HepG2 (cell line): ENCODE data around the gene RHBDD1. TPM values are rescaled to one million over a fixed set of nuclear protein-coding genes. Genes with fewer than 3 reads are reported as not detected.
A peak's percentile ranks its signal among the peaks of the same experiment; 100 is the strongest.

Experiments
- BRCA1 ChIP-seq: sonication (generic); formaldehyde crosslinking; IDR thresholded peaks from 2 replicates; pipeline ENCODE4 v1.4.0; 2020; ENCODE audit warnings: missing genetic modification reagents
- CEBPB ChIP-seq: IDR thresholded peaks from 2 replicates; pipeline ENCODE4 v1.6.1; 2011; ENCODE audit warnings: low read depth, low read length, improper control_type of control experiment, borderline replicate concordance
- HDAC6 ChIP-seq: fragments of 200-600 bp; sonication (generic); IDR thresholded peaks from 2 replicates; pipeline ENCODE4 v1.7.0; 2017; ENCODE audit warnings: mild to moderate bottlenecking, antibody characterized with exemption, low read length, low read depth
- MED13 ChIP-seq: sonication (generic); formaldehyde crosslinking; IDR thresholded peaks from 2 replicates; pipeline ENCODE4 v1.5.0; 2020; ENCODE audit warnings: missing genetic modification reagents
- ZNF251 ChIP-seq: sonication (generic); formaldehyde crosslinking; IDR thresholded peaks from 2 replicates; pipeline ENCODE4 v1.9.0; 2021; ENCODE audit warnings: mild to moderate bottlenecking, missing genetic modification reagents
- polyA plus RNA-seq, 8 experiments: library from polyadenylated mRNA; depleted of rRNA in 3 of 8; stranded (reverse) in 7 of 8; unstranded in 1 of 8; fragments of >200 nt; fragmentation: Illumina TruSeq in 4 of 8; extraction: Trizol in 4 of 8; gene quantifications; 2 replicates each; pipeline versions ENCODE4 v1.2.1 to v1.2.3, GENCODE V29; 2011 to 2016; ENCODE audit warnings: low read depth in 4 of 8, missing spikeins in 1 of 8, mixed read lengths in 1 of 8; ENCODE audit not compliant: insufficient read depth in 1 of 8
- total RNA-seq, 5 experiments: library from RNA; depleted of rRNA; stranded (reverse); fragments of >200 nt; fragmentation: Illumina TruSeq; extraction: Trizol; gene quantifications; 2 replicates each; pipeline ENCODE4 v1.2.3, GENCODE V29; 2016; ENCODE audit warnings: low read depth in 1 of 5
- TF ChIP-seq, protein P1 (sequence below): sonication (generic); formaldehyde crosslinking; IDR thresholded peaks from one replicate; pipeline ENCODE4 v1.5.1; 2020; ENCODE audit warnings: mild to moderate bottlenecking, missing genetic modification reagents; ENCODE audit errors: not compliant biosample characterization
- TF ChIP-seq, protein P2 (sequence below): sonication (generic); formaldehyde crosslinking; IDR thresholded peaks from 2 replicates; pipeline ENCODE4 v1.8.0; 2022; ENCODE audit warnings: low read depth, missing genetic modification reagents
- TF ChIP-seq, protein P3 (sequence below): sonication (generic); formaldehyde crosslinking; IDR thresholded peaks from 2 replicates; pipeline ENCODE4 v1.4.0; 2020; ENCODE audit warnings: missing genetic modification reagents
- TF ChIP-seq, protein P4 (sequence below): sonication (generic); formaldehyde crosslinking; IDR thresholded peaks from 2 replicates; pipeline ENCODE4 v1.4.0; 2020; ENCODE audit warnings: mild to moderate bottlenecking, missing genetic modification reagents

The RHBDD1 gene
- total and polyA plus RNA-seq, 2 of the 13 experiments (the other 11 are each of a cell fraction or from before 2014, with no cell fraction given) = 8.2 to 9.5 TPM

DNA sequence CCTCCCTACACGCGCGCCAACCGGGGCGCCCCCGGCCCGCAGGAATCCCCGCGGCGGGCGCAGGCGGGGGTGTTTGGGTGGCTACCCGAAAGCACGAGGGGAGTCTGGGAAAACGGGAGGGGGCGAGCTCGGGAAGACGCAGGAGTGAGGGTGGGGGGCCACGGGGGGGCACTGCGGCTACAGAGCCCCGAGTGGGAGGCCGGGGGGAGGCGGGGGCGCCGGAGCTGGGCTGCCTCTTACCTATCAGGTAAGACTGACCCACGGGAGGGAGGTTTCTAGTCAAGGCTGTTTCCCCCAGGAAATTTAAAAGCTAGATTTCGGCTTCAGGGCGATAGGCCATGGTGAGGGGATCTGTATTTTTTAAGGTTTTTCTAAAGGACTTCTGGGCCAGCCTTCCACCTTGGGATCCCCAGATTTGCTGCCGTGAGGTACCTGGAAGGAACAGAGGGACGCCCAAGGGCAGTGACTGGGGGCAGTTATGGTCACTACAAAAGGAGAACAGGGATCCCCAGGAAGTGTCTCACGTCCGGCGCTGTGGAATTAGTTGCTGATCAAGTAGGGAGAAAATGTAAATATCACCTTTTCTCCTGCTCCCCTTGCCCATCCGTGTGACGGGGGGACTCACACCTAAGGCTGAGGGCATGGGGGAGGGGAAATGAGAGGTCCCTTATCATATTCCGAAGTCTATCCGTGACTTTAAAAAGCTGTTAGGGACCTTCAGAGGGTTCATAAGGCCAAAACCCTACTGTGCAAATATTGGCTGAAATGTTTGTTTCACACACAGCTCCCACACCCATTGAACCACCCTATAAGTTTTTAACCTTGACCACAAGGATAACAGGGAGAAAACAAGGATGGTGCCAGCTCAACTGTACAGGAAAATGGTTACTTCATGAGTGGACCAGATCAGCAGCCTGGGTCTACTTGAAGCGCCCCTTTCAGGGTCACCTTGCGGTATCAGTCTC lies 35.6 kb upstream of the RHBDD1 start (continued):
- TF ChIP-seq, protein P1, sequence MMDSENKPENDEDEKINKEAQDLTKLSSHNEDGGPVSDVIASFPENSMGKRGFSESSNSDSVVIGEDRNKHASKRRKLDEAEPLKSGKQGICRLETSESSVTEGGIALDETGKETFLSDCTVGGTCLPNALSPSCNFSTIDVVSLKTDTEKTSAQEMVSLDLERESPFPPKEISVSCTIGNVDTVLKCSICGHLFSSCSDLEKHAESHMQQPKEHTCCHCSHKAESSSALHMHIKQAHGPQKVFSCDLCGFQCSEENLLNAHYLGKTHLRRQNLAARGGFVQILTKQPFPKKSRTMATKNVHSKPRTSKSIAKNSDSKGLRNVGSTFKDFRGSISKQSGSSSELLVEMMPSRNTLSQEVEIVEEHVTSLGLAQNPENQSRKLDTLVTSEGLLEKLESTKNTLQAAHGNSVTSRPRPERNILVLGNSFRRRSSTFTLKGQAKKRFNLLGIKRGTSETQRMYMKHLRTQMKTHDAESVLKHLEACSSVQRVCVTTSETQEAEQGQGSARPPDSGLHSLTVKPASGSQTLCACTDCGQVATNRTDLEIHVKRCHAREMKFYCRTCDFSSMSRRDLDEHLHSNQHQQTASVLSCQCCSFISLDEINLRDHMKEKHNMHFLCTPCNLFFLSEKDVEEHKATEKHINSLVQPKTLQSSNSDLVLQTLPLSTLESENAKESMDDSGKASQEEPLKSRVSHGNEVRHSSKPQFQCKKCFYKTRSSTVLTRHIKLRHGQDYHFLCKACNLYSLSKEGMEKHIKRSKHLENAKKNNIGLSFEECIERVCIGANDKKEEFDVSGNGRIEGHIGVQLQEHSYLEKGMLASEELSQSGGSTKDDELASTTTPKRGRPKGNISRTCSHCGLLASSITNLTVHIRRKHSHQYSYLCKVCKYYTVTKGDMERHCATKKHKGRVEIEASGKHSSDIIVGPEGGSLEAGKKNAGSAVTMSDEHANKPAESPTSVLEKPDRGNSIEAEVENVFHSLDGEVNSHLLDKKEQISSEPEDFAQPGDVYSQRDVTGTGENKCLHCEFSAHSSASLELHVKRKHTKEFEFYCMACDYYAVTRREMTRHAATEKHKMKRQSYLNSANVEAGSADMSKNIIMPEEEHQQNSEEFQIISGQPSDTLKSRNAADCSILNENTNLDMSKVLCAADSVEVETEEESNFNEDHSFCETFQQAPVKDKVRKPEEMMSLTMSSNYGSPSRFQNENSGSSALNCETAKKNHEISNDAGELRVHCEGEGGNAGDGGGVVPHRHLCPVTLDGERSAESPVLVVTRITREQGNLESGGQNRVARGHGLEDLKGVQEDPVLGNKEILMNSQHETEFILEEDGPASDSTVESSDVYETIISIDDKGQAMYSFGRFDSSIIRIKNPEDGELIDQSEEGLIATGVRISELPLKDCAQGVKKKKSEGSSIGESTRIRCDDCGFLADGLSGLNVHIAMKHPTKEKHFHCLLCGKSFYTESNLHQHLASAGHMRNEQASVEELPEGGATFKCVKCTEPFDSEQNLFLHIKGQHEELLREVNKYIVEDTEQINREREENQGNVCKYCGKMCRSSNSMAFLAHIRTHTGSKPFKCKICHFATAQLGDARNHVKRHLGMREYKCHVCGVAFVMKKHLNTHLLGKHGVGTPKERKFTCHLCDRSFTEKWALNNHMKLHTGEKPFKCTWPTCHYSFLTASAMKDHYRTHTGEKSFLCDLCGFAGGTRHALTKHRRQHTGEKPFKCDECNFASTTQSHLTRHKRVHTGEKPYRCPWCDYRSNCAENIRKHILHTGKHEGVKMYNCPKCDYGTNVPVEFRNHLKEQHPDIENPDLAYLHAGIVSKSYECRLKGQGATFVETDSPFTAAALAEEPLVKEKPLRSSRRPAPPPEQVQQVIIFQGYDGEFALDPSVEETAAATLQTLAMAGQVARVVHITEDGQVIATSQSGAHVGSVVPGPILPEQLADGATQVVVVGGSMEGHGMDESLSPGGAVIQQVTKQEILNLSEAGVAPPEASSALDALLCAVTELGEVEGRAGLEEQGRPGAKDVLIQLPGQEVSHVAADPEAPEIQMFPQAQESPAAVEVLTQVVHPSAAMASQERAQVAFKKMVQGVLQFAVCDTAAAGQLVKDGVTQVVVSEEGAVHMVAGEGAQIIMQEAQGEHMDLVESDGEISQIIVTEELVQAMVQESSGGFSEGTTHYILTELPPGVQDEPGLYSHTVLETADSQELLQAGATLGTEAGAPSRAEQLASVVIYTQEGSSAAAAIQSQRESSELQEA (CRISPR knock-in tag) = peak; percentile 47
- TF ChIP-seq HDAC6 (no peak), ZNF251 (CRISPR knock-in tag) (no peak), MED13 (CRISPR knock-in tag) (peak; percentile 89), BRCA1 (CRISPR knock-in tag) (no peak; the same call in 1 of the 2 replicates), CEBPB (no peak)
- TF ChIP-seq, protein P2, sequence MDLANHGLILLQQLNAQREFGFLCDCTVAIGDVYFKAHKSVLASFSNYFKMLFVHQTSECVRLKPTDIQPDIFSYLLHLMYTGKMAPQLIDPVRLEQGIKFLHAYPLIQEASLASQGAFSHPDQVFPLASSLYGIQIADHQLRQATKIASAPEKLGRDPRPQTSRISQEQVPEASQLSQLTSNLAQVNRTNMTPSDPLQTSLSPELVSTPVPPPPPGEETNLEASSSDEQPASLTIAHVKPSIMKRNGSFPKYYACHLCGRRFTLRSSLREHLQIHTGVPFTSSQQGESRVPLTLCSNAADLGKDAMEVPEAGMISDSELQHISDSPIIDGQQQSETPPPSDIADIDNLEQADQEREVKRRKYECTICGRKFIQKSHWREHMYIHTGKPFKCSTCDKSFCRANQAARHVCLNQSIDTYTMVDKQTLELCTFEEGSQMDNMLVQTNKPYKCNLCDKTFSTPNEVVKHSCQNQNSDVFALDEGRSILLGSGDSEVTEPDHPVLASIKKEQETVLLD (CRISPR knock-in tag) = peak; percentile 7; the same call in 1 of the 2 replicates
- TF ChIP-seq, protein P3, sequence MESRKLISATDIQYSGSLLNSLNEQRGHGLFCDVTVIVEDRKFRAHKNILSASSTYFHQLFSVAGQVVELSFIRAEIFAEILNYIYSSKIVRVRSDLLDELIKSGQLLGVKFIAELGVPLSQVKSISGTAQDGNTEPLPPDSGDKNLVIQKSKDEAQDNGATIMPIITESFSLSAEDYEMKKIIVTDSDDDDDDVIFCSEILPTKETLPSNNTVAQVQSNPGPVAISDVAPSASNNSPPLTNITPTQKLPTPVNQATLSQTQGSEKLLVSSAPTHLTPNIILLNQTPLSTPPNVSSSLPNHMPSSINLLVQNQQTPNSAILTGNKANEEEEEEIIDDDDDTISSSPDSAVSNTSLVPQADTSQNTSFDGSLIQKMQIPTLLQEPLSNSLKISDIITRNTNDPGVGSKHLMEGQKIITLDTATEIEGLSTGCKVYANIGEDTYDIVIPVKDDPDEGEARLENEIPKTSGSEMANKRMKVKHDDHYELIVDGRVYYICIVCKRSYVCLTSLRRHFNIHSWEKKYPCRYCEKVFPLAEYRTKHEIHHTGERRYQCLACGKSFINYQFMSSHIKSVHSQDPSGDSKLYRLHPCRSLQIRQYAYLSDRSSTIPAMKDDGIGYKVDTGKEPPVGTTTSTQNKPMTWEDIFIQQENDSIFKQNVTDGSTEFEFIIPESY (CRISPR knock-in tag) = no peak; the same call in 1 of the 2 replicates
- TF ChIP-seq, protein P4, sequence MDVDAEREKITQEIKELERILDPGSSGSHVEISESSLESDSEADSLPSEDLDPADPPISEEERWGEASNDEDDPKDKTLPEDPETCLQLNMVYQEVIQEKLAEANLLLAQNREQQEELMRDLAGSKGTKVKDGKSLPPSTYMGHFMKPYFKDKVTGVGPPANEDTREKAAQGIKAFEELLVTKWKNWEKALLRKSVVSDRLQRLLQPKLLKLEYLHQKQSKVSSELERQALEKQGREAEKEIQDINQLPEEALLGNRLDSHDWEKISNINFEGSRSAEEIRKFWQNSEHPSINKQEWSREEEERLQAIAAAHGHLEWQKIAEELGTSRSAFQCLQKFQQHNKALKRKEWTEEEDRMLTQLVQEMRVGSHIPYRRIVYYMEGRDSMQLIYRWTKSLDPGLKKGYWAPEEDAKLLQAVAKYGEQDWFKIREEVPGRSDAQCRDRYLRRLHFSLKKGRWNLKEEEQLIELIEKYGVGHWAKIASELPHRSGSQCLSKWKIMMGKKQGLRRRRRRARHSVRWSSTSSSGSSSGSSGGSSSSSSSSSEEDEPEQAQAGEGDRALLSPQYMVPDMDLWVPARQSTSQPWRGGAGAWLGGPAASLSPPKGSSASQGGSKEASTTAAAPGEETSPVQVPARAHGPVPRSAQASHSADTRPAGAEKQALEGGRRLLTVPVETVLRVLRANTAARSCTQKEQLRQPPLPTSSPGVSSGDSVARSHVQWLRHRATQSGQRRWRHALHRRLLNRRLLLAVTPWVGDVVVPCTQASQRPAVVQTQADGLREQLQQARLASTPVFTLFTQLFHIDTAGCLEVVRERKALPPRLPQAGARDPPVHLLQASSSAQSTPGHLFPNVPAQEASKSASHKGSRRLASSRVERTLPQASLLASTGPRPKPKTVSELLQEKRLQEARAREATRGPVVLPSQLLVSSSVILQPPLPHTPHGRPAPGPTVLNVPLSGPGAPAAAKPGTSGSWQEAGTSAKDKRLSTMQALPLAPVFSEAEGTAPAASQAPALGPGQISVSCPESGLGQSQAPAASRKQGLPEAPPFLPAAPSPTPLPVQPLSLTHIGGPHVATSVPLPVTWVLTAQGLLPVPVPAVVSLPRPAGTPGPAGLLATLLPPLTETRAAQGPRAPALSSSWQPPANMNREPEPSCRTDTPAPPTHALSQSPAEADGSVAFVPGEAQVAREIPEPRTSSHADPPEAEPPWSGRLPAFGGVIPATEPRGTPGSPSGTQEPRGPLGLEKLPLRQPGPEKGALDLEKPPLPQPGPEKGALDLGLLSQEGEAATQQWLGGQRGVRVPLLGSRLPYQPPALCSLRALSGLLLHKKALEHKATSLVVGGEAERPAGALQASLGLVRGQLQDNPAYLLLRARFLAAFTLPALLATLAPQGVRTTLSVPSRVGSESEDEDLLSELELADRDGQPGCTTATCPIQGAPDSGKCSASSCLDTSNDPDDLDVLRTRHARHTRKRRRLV (CRISPR knock-in tag) = no peak
